HG03108 (cell line): ENCODE data around the gene TCHP.
A peak's percentile ranks its signal among the peaks of the same experiment; 100 is the strongest.
"Not testable (repeated sequence)": the region's sequence is repeated elsewhere in the genome, so short reads cannot be mapped to it uniquely, and the experiment has no call there.

ENCODE experiments used
- ATAC-seq: cut with Tn5 transposase; IDR thresholded peaks from one replicate; pipeline ENCODE4 v1.9.1; 2021; ENCODE audit warnings: moderate library complexity; ENCODE audit not compliant: unreplicated experiment

TCHP gene, protein sequence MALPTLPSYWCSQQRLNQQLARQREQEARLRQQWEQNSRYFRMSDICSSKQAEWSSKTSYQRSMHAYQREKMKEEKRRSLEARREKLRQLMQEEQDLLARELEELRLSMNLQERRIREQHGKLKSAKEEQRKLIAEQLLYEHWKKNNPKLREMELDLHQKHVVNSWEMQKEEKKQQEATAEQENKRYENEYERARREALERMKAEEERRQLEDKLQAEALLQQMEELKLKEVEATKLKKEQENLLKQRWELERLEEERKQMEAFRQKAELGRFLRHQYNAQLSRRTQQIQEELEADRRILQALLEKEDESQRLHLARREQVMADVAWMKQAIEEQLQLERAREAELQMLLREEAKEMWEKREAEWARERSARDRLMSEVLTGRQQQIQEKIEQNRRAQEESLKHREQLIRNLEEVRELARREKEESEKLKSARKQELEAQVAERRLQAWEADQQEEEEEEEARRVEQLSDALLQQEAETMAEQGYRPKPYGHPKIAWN

DNA sequence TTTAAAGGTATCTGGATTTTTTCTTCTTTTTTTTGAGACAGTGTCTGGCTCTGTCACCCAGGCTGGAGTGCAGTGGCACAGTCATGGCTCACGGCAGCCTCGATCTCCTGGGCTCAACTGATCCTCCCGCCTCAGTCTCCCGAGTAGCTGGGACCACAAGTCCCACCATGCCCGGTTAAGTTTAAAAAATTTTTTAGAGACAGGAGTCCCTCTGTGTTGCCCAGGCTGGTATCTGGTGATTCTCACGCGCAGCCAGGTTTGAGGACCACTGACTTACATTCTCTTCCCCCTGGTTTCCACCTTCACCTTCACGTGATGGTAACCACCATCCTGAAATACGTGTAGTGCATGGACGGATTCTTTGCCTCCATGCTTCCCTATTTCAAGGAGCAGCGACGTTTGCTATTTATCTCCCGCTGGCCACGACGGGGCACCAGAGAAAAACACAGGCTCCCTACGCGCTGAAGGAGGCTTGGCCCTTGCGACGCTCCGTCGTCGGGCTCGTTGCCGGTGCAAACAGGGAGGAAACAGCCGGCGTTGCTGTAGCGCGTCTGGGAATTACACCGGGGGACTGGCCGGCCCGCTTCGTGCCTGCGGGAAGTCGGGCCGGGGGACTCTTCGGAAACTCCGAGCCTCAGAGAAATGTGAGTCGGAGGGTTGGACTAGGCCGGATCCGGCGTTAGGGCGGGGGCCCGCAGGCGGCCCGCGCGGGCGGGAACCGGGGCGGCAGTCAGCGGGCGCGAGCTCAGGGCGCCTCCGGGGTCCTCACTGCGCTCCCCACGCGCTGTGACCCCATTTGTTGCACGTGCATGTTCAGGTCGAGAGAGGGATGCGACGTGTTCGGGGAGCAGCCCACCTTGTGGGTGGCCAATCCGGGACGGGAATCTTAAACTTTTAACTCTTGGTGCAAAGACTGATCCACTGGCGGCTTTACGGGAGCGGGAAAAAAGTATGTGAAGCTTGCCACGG is at the start of gene TCHP:
TCHP (plus strand) TSS at position 492 of the 969 bp plus-strand sequence. CDS start 2,753 bp downstream, outside the sequence.
- peak; percentile 61 for ATAC-seq

DNA sequence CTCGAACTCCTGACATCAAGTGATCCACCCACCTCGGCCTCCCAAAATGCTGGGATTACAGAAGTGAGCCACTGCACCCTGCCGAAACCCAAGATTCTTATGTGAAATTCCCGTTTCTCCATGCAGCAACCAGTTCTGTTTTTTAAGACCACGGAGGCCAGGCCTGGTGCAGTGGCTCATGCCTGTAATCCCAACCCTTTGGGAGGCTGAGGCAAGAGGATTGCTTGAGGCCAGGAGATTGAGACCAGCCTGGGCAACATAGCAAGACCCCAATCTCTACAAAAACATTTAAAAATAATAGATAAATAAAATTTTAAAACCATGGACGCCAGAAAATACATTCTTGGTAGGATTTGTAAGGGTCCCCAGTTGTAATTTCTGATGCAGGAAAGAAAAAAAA is 49.6 kb upstream of the TCHP start:
- not testable (repeated sequence) for ATAC-seq

DNA sequence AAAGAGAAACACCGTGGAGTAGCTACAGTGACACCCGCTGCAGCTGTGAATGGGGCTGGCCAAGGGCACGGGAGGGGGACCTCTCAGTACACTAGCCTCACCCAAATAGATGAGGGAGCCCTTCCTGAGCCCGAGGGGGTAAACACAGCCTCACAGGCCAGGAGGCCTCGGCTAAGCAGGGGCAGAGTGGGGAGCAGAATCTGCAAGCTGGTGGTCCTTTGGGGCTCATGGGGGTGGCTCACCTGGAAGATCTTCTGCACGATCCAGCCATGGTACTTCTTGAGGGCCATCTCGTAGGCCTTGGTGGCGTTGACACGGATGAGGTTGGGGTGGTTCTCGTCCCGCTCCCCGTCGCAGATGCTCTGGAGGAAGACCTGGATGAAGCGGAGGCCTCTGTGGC is 44.7 kb upstream of the TCHP start:
- ATAC-seq = no peak

DNA sequence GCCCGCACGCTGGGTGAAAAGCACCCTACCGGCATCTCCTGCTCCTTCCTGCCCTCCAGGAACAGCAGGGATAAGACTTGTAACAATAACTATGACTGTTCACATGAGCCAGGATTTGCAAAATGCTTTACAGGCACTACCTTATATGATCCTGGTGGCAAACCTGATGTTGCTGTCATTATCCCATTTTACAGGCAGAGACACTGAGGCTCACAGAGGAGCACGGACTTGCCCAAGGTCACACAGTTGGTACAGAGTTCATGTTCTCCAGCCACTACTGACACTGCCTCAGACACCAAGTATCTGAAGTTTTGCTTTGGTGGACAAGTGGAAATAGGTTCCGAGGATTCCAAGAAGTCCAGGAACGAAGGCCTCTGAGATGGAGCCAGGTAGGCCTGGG is 42.4 kb upstream of the TCHP start:
- no peak for ATAC-seq

DNA sequence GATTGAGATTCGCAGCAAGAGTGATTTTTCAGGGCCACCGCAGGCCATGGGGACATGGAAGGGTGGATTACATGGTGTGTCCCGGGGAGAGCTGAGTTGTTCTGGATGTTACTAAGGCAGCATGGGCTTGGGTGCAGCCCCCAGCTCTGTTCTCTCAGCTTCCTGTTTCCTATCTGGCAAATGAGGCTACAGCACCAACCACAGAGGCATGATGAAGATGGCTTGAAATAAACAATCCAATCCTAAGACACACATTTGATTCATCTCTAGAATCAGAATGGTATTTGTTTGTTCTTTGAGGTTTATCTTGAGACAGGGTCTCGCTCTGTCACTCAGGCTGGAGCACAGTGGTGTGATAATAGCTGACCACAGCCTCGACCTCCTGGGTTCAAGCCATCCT is 41.3 kb upstream of the TCHP start:
- ATAC-seq = no peak

DNA sequence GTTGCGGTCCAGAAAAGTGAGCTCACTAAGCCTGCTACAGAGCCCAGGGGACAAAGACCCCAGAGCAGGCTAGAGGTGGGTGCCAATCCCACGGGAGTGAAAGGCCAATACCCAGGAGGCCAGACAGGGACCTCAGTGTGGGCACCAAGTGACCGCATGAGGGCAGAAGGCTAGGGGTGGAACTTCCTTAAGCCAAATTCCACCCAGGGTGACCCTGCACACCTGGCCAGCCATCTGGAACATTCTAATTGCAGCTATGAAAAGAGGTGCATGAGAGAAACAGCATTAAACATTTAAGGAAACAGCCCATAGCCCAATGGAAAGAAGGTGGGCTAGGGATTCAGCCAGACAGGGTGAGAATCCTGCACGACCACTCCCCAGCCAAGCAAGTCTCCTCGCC is 39.1 kb upstream of the TCHP start:
- ATAC-seq = no peak

DNA sequence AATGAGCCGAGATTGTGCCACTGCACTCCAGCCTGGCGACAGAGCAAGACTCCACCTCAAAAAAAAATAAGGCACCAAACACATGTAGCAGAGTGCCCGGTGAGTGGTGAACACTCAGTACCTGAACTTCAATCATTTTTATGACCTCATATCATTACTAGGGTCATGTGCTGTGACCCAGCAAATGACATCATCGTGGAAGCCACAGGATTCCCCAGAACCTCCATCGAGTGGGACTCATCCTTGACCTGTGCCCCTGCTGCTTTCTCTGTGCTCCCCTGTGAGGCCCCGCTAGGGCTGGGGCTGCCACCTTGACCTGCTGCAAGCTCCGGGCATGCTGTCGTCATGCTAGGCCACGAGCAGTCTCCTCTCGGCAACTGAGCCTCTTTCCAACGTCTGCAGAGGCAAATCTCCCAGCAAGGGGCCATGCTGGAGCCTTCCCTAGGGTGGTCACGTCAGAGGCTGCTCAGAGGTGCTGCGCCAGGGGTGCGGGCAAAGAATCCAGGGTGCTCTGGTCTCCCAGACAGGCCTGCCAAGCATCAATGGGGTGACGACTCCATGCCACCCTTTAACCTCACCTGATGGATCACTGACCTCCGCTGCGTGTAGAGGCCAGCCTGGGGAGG is 38.3 kb upstream of the TCHP start:
- ATAC-seq = no peak

DNA sequence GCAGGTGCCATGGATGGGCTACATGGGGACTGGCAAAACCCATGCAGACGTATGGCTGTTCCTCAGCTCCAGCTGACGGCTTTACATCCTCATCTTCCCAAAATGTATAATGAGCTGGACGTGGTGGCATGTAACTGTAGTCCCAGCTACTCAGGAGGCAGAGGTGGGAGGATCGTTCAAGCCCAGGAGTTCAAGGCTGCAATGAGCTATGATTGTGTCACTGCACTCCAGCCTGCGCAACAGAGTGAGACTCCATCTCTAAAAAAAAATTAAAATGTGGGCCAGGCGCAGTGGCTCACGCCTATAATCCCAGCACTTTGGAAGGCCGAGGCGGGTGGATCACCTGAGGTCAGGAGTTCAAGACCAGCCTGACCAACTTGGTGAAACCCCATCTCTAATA is 37.6 kb upstream of the TCHP start:
- not testable (repeated sequence) for ATAC-seq

DNA sequence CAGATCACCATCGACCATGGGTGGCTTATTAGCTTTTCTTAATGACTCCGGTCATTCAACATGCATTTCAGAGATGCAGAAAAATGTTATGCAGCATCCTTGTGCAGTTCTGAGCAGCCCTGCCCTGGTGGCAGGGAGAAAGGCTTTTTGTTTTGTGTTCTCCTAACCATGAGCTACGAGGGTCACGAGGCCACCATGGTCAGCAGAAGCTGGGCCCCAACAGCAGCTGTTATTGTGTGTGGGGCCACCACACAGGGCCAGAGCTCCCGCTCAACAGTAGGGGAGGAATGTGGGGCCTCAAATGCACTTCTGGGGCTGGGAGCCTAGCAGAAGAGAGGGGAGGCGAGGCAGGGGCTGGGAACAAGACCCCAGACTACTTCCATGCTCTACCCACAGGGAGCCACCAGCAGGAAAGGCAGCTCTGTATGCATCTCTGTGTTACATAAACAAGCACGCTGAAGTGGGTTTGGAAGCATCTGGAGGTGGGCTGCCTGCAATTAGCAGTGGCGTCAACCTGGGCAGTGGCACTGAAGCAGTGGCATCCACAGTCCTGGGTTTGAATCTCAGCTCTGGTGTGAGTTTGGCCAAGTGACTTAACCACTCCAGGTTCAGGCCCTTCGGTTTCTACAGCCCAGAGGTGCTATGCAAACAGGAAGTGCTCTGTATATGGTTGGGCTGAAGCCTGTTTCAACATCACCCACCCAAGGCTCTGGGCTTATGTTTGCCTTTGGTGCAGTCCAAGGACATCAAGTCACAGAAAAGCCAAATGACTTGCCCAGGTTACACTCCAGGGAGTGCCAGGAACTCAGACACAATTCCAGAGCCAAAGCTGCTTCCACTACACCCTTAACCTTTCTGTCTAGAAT is 36.0 kb upstream of the TCHP start:
- no peak for ATAC-seq

DNA sequence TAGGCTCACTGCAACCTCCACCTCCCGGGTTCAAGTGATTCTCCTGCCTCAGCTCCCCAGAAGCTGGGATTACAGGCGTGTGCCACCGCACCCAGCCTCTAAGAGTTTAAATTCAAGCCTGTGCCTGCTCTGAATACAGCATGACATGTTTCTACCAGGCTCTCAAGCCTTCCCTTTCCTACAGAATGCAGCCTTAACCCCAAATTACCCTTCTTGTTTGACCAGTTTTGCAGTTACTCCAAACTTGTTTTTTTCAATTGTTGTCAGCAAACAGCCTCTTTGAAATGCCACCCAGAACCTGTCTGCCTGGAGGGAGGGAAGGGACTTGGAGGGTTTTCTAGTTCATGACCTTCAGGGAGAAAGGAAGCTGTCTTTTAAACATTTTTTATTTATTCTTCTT is 35.2 kb upstream of the TCHP start:
- no peak for ATAC-seq

DNA sequence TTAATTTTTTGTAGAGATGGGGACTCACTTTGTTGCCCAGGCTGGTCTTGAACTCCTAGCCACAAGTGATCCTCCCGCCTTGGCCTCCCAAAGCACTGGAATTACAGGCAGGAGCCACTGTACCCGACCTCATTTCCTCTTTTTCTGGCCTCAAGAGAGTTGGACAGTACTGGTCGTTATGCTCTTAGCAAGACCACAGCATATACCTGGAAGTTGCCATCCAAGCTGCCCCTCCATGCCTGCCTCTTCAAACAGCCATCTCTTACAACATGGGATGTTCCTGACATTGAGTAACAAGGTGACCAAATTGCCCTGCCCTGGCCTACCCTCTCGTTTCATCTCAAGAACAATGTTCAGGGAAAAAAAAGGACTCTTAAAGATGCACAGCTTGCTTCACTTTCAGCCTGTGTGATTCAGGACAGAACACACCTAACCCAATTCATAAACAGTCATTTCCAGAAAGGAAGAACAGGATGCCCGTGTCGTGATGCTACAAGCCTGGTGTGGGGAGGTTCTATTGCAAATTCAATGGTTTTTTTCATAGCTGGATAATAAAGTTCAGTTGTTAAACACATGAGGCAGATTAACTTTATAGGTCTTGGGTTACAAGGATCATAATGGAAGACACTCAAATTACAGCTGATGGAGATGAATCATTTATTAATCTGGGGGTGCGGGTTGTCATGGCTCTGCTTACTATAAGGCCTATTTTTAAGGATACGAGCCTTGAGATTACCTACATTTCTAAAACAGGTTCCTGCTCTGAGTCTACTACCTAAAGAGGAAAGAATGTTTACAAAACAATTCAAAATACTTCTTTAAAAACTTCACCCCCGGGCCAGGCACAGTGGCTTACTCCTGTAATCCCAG is 31.7 kb upstream of the TCHP start:
- no peak for ATAC-seq

DNA sequence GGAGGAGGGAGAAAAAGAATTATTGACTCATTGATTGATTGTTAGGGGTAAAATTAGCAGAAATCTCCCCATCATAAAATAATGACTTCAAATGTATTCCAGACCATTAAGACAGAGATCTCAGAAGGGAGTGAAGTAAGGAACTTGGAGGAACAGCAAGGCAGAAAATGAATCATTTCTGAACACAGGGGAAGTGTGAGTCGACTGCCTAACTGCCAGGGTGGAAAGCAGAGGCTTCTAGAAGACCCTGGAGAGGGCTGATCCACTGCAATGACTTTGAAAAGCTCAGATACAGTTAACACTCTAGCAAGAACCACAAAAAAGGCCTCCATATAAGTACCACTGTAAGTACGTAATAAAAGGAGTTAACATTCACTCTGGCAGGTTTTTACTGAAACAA is 29.4 kb upstream of the TCHP start:
- no peak for ATAC-seq

DNA sequence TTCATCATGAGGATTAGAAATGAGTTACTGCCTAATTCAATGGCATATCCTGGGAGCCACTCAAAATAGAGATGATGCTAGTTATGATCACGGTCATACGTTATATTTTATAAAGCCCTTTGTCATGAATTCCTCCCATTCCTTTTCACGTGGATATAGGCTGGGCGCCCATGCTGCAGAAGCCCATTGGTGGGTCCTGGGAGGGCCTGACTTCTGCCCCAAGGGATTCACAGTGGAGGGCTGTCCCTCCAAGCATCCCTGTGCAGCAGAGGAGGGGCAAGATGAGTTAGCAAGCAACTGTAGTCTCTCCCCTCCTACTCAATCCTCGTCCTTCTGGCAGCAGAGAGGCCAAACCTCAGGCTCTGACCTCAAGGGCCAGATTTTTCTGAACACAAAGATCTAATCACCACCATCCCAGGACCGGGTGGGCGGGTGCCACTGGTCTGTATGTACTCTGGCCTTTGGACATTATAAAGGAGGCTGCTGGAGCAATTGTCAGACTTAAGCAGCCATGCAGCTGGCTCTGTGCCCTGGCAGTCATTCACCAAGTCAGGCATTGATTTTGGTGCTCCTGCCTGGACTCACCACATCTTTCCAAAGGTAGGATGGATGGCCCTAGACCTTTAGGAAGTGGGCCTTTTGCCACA is 28.3 kb upstream of the TCHP start:
- no peak for ATAC-seq

DNA sequence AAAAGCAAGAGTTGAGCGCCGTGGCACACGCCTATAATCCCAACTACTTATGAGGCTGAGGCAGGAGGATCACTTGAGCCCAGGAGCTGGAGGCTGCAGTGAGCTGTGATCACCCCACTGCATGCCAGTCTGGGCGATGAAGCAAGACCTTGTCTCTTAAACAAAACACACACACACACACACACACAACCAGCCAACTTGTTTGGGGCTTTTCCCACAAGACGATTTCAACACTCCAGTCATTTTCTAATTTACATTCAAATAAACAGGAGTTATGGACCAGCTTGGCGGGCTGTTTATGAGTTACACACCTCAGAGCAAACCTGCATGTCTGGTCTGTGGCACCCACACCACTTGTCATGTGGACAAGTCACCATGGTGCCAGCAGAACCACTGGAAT is 26.4 kb upstream of the TCHP start:
- ATAC-seq = no peak

DNA sequence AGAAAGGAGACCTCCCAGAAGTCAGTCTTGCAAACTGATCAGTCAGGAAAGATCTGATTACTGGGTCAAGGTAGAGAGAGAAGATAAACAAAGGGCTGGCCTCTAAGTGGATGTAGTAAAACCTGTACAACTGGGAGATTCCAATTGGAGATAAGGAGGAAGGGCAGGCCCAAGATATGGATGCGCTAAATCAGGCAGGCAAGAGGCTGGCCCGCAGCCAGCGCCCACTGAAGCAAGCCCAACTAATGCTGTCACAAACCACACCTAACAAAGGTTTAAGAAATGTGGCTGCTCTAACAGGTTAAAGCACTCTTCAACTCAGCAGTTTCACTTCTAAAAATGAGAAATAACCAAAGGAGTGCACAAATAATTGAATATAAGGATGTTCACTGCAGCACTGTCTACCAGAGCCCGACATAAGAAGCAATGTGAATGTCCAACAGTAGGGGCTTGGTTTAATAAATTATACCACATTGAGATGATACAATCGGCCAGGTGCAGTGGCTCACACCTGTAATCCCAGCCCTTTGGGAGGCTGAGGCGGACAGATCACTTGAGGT is 24.4 kb upstream of the TCHP start:
- ATAC-seq = no peak

DNA sequence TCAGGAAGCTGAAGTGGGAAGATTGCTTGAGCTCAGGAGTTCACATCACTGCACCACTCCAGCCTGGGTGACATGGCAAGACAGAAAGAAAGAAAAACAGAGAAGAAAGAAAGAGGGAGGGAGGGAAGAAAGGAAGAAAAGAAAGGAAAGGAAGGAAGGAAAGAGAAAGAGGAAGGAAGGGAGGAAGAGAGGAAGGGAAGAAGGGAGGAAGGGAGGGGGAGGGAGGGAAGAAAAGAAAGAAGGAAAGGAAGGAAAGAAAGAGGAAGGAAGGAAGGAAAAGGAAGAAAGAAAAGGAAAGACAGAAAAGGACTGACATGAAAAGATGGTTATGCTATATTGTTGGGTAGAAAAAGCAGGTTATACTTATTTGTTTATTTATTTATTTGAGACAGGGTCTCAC is 23.7 kb upstream of the TCHP start:
- no peak for ATAC-seq

DNA sequence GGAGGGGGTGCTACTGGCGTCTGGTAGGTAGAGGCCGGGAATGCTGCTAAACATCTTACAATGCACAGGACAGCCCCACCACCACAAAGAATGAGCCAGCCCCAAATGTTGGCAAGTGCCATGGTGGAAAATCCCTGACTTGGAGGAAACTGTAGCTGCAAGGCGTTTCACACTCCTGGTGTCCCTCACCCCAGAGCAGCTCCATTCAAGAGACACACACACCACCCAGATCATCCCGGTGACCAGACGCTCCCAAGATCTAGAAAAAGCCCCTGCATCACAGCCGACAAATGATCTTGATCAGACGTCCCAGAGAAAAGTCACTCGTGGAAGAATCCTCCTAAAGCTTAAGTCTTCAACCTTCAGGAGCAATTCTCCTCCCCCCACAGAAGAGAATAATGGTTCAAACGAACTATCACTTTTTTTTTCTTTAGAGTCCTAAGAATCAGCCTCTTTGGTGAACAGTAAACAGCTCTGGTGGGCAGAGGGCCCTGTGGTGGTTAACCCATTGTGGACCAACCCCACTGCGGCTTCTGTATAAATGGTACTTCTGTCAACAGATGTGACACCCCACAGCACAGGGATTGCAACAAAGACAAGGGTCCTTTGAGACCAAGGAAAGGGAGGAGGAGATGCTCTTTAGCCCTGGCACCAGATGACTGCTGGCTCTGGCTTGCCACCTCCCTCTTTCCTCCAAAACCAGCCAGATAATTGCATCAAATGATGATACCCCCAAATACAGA is 22.4 kb upstream of the TCHP start:
- ATAC-seq = no peak

DNA sequence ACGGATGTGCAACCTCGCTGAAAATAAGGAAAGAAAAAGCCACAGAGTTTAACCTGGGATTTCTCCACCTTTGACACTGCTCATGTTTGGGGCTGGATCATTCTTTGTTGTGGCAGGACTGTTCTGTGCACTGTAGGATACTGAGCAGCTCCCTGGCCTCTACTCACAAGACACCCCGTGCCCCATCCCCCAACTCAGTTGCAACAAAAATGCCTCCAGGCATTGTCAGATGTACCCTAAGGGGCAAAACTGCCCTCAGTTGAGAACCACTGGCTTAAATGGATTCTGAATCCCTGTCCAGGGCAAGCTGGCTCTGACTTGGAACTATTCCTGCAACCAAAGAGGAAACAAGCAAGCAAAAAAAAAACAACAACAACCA is 21.8 kb upstream of the TCHP start:
- ATAC-seq = no peak
